ENCODE results near the gene UBE3B. TPM values are rescaled to one million over a fixed set of nuclear protein-coding genes. Genes with fewer than 3 reads are reported as not detected.

Gene UBE3B
- total RNA-seq, 4 donors from 2014 or later, result 14.7 to 64.2 (median 30.7) TPM

DNA sequence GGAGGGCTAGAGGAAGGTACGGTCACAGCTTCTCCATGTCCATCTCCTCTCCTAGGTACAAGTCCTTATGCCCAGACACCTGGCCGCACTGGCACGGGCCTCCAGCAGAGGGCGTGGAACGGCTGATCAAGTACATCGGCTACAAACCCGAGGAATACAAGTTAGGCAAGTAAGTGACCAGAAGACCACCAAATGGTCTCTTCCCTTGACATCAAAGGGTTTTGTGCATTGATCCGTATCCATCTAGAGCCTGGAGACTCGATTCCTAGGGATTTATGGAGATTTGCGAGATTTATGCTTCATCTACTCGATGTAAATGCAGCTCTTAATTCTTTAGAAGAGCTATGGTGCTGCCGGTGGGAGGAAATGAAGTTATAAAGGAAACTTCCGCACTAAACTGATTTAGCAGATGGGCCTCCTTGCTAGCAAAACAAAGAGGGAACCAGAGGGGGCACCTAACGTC lies 44.6 kb upstream of the UBE3B start:
- no peak for TF ChIP-seq POLR2A (IDR thresholded peaks at IDR 0.05)
- TF ChIP-seq, protein P1, sequence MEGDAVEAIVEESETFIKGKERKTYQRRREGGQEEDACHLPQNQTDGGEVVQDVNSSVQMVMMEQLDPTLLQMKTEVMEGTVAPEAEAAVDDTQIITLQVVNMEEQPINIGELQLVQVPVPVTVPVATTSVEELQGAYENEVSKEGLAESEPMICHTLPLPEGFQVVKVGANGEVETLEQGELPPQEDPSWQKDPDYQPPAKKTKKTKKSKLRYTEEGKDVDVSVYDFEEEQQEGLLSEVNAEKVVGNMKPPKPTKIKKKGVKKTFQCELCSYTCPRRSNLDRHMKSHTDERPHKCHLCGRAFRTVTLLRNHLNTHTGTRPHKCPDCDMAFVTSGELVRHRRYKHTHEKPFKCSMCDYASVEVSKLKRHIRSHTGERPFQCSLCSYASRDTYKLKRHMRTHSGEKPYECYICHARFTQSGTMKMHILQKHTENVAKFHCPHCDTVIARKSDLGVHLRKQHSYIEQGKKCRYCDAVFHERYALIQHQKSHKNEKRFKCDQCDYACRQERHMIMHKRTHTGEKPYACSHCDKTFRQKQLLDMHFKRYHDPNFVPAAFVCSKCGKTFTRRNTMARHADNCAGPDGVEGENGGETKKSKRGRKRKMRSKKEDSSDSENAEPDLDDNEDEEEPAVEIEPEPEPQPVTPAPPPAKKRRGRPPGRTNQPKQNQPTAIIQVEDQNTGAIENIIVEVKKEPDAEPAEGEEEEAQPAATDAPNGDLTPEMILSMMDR (IDR thresholded peaks at IDR 0.05), result peak; percentile 67 to 81 (median 74)
- H3K4me1 ChIP-seq, result no peaks in the 10 kb centered on the region
- intact Hi-C loops (cut with DNase I; ENCODE audit: low total_unique reads), result no loop called here
- peak overlapping the region in 1 of 2 donors; percentile 16 for H3K27ac ChIP-seq
- no peaks in the 10 kb centered on the region for H3K9me3 ChIP-seq
- peak; percentile 77 to 85 for DNase-seq
- no peaks in the 10 kb centered on the region for H3K27me3 ChIP-seq
- no peak overlapping the region for H3K4me3 ChIP-seq
- no peaks in the 10 kb centered on the region for H3K36me3 ChIP-seq

DNA sequence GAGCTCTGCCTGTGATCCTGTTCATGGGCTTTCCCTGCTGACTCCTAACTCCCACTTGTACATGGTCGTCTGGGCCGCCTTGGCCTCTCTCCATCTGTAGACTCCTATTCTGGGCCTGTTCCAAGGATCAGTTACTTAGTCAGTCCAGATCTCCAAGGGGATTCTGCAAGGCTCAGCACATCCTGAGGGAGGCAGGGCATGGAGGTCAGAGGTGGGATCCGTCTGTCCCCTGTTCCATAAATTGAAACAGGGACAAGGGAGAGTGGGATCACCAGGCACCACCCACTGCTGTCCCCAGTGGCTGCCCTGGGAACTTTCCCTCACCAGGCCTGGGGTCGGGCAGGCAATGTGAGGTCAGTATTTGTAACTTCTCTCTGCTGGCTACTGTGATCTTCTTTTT lies 43.8 kb upstream of the UBE3B start:
- no peaks in the 10 kb centered on the region for H3K36me3 ChIP-seq
- no peaks in the 10 kb centered on the region for H3K9me3 ChIP-seq
- DNase-seq, result peak in 1 of 2 donors; percentile 18
- TF ChIP-seq POLR2A (IDR thresholded peaks at IDR 0.05), result no peak
- TF ChIP-seq, protein P1 (IDR thresholded peaks at IDR 0.05), result no peak
- intact Hi-C loops (cut with DNase I; ENCODE audit: low total_unique reads), result no loop called here
- no peak overlapping the region for H3K27ac ChIP-seq
- no peaks in the 10 kb centered on the region for H3K4me1 ChIP-seq
- H3K4me3 ChIP-seq, result no peak overlapping the region
- H3K27me3 ChIP-seq, result no peaks in the 10 kb centered on the region

DNA sequence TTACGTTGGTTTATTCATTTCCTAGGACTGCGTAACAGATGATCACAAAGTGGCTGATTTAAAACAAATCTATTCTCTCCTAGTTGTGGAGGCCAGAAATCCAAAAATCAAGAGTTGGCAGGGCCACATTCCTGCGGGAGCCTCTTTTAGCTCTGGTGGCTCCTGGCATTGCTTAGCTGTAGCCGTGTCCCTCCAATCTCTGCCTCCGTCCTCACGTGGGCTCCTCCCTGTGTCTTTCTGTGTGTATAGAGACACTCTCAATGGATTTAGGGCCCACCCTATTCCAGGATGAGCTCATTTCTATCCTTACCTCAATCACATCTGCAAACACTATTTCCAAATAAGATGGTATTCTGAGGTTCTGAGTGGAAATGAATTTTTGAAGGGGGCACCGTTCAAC lies 42.9 kb upstream of the UBE3B start:
- Histone ChIP-seq H3K27me3 (no peaks in the 10 kb centered on the region), H3K4me1 (no peaks in the 10 kb centered on the region), H3K36me3 (no peaks in the 10 kb centered on the region), H3K9me3 (no peaks in the 10 kb centered on the region), H3K27ac (no peak overlapping the region), H3K4me3 (no peak overlapping the region)
- no peak for DNase-seq
- intact Hi-C loops (cut with DNase I; ENCODE audit: low total_unique reads), result no loop called here
- TF ChIP-seq, protein P1 (IDR thresholded peaks at IDR 0.05), result no peak
- no peak for TF ChIP-seq POLR2A (IDR thresholded peaks at IDR 0.05)

- no peak overlapping the region for H3K4me3 ChIP-seq
- no peak overlapping the region for H3K27ac ChIP-seq
- no peaks in the 10 kb centered on the region for H3K9me3 ChIP-seq
- no peaks in the 10 kb centered on the region for H3K4me1 ChIP-seq
- H3K36me3 ChIP-seq, result no peaks in the 10 kb centered on the region
- TF ChIP-seq POLR2A (IDR thresholded peaks at IDR 0.05), result no peak
- TF ChIP-seq, protein P1 (IDR thresholded peaks at IDR 0.05), result no peak
- H3K27me3 ChIP-seq, result no peaks in the 10 kb centered on the region
- DNase-seq, result no peak
- intact Hi-C loops (cut with DNase I; ENCODE audit: low total_unique reads), result no loop called here
Measured at GRCh38 chr12:109435428-109436187, 41.8 kb upstream of the UBE3B start.

- Histone ChIP-seq H3K27ac (no peak overlapping the region), H3K9me3 (no peaks in the 10 kb centered on the region), H3K36me3 (no peaks in the 10 kb centered on the region), H3K4me3 (no peak overlapping the region), H3K27me3 (no peaks in the 10 kb centered on the region), H3K4me1 (no peaks in the 10 kb centered on the region)
- TF ChIP-seq, protein P1 (IDR thresholded peaks at IDR 0.05), result no peak
- intact Hi-C loops (cut with DNase I; ENCODE audit: low total_unique reads), result no loop called here
- DNase-seq, result no peak
Measured at GRCh38 chr12:109436188-109436560, 41.3 kb upstream of the UBE3B start.
